Suprapubic skin (tissue), 4 donors: ENCODE results near the gene MCAM. TPM values are rescaled to one million over a fixed set of nuclear protein-coding genes. Genes with fewer than 3 reads are reported as not detected.

Experiments
- DNase-seq, 2 donors: peaks; one replicate each; pipeline ENCODE4 v3.0.0-alpha.2; 2019; ENCODE audit warnings: low spot score in 2 of 2
- H3K27ac ChIP-seq: fragments of 200-600 bp; sonication (generic); one replicate; pipeline ENCODE4 v1.5.1; 2019
- H3K27me3 ChIP-seq: fragments of 200-600 bp; sonication (generic); one replicate; pipeline ENCODE4 v1.5.1; 2019
- H3K36me3 ChIP-seq: fragments of 200-600 bp; sonication (generic); one replicate; pipeline ENCODE4 v1.5.1; 2019
- H3K4me1 ChIP-seq: fragments of 200-600 bp; sonication (generic); one replicate; pipeline ENCODE4 v1.5.1; 2019
- H3K4me3 ChIP-seq: fragments of 200-600 bp; sonication (generic); one replicate; pipeline ENCODE4 v1.5.1; 2019; ENCODE audit warnings: mild to moderate bottlenecking
- H3K9me3 ChIP-seq: fragments of 200-600 bp; sonication (generic); one replicate; pipeline ENCODE4 v1.5.1; 2019
- CTCF ChIP-seq, 2 donors: fragments of 200-600 bp in 1 of 2; fragments of 450-650 bp in 1 of 2; sonication (generic) in 1 of 2; IDR thresholded peaks; one replicate each; pipeline ENCODE4 v1.5.1; 2016 to 2019; ENCODE audit warnings: antibody characterized with exemption in 2 of 2, mild to moderate bottlenecking in 1 of 2, moderate library complexity in 1 of 2
- EP300 ChIP-seq: sonication (generic); formaldehyde crosslinking; IDR thresholded peaks from one replicate; pipeline ENCODE4 v1.6.1; 2017; ENCODE audit warnings: antibody characterized with exemption
- POLR2A ChIP-seq, 2 donors: fragments of 450-650 bp; IDR thresholded peaks; one replicate each; pipeline ENCODE4 v1.6.1; 2017; ENCODE audit warnings: antibody characterized with exemption in 2 of 2, mild to moderate bottlenecking in 2 of 2, moderate library complexity in 2 of 2
- POLR2AphosphoS5 ChIP-seq, 3 donors: sonication (generic); formaldehyde crosslinking; IDR thresholded peaks; one replicate each; pipeline ENCODE4 v1.6.1; 2017; ENCODE audit warnings: antibody characterized with exemption in 3 of 3
- WGBS: methylation state at CpG from one replicate; pipeline ENCODE4 v1.1.5; 2018; 5-methylcytosine and 5-hydroxymethylcytosine counted together
- total RNA-seq, 4 donors: library from RNA; depleted of rRNA; stranded (reverse); fragments of >200 nt; gene quantifications; one replicate each; pipeline ENCODE4 v1.1.0, GENCODE V29; 2016

The MCAM gene
- total RNA-seq, 4 donors from 2014 or later: 104 to 163 (median 124) TPM

GRCh38 chr11:119316016-119316728, 758 bp downstream of the MCAM start:
- Histone ChIP-seq H3K4me3 (peak overlapping the region; percentile 53), H3K27ac (peak overlapping the region; percentile 82), H3K4me1 (peaks cover 59% of the 10 kb centered on the region), H3K27me3 (peaks cover 37% of the 10 kb centered on the region), H3K9me3 (no peaks in the 10 kb centered on the region), H3K36me3 (no peaks in the 10 kb centered on the region)
- TF ChIP-seq CTCF (IDR thresholded peaks at IDR 0.05) (no peak), POLR2A (IDR thresholded peaks at IDR 0.05) (no peak), EP300 (no peak), POLR2AphosphoS5 (IDR thresholded peaks at IDR 0.05) (no peak)
- peak; percentile 67 to 79 for DNase-seq
- WGBS: 0% methylated on average over 26 of the region's 46 CpGs

- peak overlapping the region; percentile 53 for H3K4me3 ChIP-seq
- peak in 1 of 2 donors; percentile 71 for DNase-seq
- no peaks in the 10 kb centered on the region for H3K9me3 ChIP-seq
- WGBS: 4% methylated on average over 12 of the region's 29 CpGs
- H3K4me1 ChIP-seq: peaks cover 59% of the 10 kb centered on the region
- peaks cover 33% of the 10 kb centered on the region for H3K27me3 ChIP-seq
- H3K27ac ChIP-seq: peak overlapping the region; percentile 82
- no peaks in the 10 kb centered on the region for H3K36me3 ChIP-seq
- TF ChIP-seq POLR2AphosphoS5 (IDR thresholded peaks at IDR 0.05): no peak
- TF ChIP-seq POLR2A (IDR thresholded peaks at IDR 0.05): no peak
- TF ChIP-seq EP300: no peak
- TF ChIP-seq CTCF (IDR thresholded peaks at IDR 0.05): no peak
Observed at GRCh38 chr11:119315131-119316015, 1.6 kb downstream of the MCAM start.

- H3K36me3 ChIP-seq: peaks cover under 1% of the 10 kb centered on the region
- H3K4me1 ChIP-seq: peaks cover 57% of the 10 kb centered on the region
- no peak for DNase-seq
- peaks cover 29% of the 10 kb centered on the region for H3K27me3 ChIP-seq
- peak overlapping the region; percentile 53 for H3K4me3 ChIP-seq
- TF ChIP-seq EP300: no peak
- TF ChIP-seq CTCF (IDR thresholded peaks at IDR 0.05): no peak
- no peak for TF ChIP-seq POLR2AphosphoS5 (IDR thresholded peaks at IDR 0.05)
- no peak for TF ChIP-seq POLR2A (IDR thresholded peaks at IDR 0.05)
- no peak overlapping the region for H3K27ac ChIP-seq
- WGBS: 85% methylated on average over 6 of the region's 18 CpGs
- H3K9me3 ChIP-seq: no peaks in the 10 kb centered on the region
Observed at GRCh38 chr11:119314726-119315125, 2.2 kb downstream of the MCAM start.

- H3K27me3 ChIP-seq: peaks cover 12% of the 10 kb centered on the region
- WGBS: 64% methylated on average over 5 of the region's 20 CpGs
- TF ChIP-seq POLR2AphosphoS5 (IDR thresholded peaks at IDR 0.05) (no peak), POLR2A (IDR thresholded peaks at IDR 0.05) (no peak), CTCF (IDR thresholded peaks at IDR 0.05) (no peak), EP300 (no peak)
- peaks cover 12% of the 10 kb centered on the region for H3K36me3 ChIP-seq
- H3K9me3 ChIP-seq: no peaks in the 10 kb centered on the region
- no peak for DNase-seq
- no peak overlapping the region for H3K4me3 ChIP-seq
- H3K4me1 ChIP-seq: peaks cover 31% of the 10 kb centered on the region
- H3K27ac ChIP-seq: no peak overlapping the region
Observed at GRCh38 chr11:119310682-119311052, 6.3 kb downstream of the MCAM start.
